GM18858 (cell line): ENCODE measurements around the gene DYNLT4.
"Not testable (repeated sequence)": the region's sequence is repeated elsewhere in the genome, so short reads cannot be mapped to it uniquely, and the experiment has no call there.

Source experiments
- ATAC-seq: cut with Tn5 transposase; IDR thresholded peaks from one replicate; pipeline ENCODE4 v1.9.1; 2021; ENCODE audit not compliant: unreplicated experiment

DYNLT4 gene

DNA sequence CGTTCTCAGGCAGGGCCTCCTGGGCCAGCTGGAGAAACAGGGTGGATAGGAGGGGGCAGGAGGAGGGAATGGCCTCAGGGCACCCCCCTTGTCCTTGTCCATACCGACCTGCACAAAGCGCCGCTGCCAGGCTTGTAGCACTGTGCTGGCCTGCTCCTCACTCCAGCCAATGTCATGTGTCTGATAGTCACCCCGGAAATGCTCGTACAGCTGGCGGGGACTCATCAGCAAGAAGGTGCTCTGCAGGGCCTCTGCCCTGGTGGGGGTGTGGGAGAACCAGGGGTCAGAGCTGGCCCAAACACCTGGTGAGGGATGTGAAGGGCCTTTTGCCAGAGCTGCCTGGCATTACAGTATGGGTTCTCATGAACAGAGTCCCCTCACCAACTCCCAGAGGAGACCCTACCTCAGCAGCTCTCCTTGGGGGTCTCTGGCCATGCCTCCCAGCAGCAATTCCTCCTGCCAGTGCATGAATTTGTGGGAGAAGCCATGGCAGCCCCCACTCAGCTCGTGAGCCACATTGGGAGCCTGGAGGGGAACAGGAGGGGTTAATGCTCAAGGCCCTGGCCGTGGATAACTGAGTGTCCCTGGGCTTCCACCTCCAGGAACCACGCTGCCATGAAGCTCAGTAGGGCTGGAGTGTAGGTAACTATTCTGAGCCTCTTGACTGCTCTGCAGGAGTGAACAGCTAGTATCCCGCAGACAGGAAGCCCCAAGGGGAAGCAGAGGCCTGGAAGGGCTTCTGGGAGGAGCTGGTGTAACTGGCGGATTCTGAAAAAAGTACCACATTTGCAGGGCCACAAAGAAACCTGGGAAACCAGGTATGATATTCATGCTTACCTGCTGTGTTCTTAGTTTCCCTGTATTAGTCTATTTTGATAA, 22.6 kb upstream of the DYNLT4 start:
- ATAC-seq: no peak

DNA sequence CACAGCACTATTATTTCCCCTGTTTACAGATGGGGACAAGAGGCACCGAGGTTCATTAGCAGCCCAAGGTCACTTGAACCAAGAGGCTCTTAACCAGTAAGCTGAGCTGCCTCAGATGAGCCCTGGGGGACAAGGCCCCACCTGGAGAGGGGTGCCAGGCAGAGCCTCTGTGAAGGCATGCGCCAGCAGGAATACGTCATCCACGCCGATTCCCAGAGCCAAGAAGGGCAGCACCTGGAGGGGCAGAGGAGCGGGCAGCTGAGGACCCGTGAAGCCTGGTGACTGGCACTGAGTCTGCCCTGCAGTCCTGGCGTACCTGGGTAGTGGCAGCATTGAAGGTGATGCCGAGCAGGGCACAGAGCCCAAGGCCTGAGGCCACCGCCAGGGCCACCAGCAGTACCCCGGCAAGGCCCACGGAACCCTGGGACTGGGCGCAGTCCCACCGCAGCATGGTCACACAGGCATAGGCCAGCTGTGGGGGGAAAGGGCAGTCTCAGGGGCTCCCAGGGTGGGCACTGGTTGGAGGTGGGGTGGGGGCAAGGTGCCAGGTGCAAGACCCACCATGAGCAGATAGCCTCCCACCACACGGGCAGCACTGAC, 21.8 kb upstream of the DYNLT4 start:
- no peak for ATAC-seq

DNA sequence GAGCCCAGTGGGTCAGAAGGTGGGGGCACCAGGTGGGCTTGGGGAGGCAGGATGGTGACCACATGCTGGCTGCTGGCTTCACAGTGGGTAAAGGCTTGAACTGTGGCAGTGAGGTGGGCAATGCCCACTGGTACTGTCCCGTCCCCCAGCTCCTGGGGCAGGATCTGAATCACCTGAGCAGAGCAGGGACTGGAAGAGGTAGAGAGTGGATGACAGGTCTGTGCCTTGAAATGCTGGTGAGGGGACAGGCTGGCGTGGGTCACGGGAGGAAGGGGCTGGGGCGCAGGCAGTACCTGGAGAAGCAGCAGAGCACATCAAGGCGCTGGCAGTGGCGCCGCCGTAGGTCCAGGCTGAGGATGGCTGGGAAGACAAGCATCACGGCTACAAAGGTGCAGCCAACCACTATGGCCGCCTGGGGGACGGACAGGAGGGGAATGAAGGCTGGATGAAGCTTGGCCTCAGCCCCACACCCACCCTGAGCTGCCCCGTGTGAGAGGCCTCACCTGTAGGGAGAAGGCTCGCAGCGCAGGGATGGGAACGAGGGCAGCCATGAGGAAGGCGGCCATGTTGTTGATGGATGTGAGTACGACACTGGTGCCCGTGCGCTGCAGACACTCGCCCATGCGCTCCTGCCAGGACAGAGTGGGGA, 21.0 kb upstream of the DYNLT4 start:
- ATAC-seq: no peak

DNA sequence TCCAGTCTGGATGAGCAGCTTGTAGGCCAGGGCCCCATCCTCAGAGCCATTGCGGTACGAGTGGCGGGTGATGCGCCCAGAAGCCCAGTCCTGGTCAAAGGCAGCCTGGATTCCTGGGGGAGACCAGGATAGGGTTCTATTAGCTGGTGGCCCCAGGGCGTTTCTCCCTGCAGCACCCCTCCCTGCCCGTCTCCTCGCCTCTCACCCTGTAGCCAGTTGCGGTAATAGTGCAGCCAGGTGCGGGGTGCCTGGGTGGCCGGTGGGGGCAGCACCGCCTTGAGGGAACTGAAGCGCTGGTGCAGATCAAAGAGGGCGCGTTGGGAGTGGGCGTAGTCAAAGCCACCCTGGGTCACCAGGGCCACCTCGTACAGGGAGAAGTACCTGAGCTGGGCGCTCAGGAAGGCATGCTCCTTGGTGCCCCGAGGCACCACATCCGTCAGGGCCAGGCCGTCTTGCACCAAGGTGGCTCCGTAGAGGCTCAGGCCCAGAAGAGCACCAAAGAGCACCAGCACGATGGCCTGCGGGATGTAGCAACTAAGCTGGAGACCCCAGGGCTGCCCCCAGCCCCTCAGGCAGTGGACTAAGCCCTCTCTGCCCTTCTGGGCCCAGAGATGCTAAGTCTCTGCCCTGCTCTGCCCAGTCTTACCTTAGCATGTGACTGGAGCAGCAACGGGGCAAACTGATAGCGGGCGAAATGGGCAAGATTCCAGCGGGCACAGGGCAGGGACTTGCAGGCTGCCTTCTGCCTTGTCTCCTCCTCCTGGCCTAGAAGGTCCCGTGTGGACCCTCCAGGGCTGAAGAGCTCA, 20.2 kb upstream of the DYNLT4 start:
- no peak for ATAC-seq

DNA sequence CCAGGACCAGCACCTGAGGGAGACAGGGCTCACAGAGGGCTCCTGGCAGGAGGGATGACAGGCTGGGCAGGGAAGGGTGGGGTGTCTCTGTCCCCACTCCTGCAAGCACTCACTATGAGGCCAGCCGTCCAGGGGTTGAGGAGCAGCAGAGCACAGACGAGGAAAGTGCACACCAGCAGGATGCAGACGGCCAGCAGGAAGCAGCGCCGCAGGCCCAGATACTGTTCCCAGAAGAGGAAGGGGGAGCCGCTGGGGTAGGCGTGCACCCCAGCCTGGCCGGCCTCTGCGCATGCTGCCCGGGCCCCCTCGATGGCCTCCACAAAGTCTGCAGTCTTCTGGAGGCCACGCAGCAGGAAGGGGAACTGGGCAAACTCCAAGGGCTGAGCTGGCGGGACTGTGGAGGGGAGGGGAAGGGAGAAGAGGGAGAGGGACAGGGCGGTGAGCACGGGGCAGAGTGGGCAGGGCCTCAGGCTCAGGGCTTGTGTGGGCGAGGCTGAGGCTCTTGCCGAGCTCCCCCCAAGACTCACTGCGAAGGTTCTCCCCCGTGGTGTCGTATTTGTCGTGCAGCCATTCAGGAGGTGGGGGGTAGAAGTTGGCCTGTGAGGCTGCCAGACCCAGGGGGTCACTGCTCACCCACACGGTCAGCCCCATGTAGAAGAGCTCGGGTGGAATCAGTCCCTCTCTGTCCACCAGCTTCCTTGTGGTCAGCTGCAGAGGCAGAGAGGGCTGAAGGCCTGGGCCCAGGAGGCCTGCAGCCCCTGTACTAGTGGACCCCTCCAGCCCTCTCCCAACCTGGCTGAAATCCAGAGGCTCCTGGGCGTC, 19.4 kb upstream of the DYNLT4 start:
- no peak for ATAC-seq

DNA sequence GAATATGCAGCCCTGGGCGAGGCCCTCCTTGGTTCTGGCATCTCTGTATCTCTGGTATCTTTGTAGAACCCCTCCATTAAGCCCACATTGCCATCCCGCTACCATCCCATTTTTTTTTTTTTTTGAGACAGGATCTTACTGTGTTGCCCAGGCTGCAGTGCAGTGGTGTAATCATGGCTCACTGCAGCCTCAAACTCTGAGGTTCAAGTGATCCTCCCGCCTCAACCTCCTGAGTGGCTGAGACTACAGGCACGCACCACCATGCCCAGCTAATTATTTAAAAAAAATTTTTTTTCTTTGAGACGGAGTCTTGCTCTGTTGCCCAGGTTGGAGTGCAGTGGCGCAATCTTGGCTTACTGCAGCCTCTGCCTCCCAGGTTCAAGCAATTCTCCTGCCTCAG, 17.2 kb upstream of the DYNLT4 start:
- ATAC-seq: not testable (repeated sequence)

DNA sequence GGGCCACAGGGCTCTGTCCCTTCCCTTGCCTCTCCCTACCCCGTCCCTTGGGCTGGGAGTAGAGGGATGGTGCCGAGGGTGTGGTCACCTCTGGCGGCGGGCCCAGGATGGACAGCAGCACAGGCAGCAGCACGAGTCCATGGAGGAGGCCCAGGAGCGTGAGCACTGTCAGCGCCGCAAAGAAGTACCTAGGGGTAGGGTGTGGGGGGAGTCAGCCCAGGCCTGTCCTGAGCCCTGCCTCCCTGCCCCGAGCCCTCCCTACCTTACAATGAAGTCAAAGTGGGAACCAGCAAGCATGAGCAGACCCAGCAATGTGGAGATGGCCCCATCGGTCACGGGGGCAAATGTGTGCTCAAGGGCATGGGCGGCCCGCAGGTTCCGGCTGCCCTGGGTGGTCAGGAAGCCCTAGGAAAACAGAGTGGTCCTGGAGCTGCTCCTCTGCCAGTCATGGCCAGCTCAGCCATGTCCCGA, 15.9 kb upstream of the DYNLT4 start:
- ATAC-seq: no peak

DNA sequence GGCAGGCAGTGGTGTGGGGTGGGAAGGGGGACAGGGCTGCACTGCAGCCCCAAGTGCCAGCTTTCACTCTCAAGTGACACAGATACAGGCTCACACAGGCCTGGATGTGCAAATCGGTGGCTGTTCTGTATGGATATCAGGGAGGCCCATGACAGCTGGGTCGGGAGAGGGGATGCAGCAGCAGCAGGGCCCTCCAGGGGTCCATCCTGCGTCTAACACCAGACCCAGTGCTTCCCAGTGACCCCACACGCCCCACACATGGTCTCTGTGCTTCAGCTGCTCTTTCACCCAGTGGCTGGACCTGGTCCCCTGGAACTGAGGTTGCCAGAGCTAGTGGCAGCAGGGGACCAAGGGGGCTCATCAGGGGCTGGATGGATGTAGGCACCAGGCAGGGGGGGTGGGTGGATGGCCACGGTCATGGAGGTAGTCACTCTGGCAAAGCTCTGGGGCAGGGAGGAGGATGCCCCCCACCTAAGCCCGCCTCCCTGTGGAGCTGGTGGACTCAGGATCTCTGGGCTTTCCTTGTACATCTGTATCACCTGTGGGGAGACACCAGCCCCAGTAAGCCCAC, 15.1 kb upstream of the DYNLT4 start:
- ATAC-seq: no peak

DNA sequence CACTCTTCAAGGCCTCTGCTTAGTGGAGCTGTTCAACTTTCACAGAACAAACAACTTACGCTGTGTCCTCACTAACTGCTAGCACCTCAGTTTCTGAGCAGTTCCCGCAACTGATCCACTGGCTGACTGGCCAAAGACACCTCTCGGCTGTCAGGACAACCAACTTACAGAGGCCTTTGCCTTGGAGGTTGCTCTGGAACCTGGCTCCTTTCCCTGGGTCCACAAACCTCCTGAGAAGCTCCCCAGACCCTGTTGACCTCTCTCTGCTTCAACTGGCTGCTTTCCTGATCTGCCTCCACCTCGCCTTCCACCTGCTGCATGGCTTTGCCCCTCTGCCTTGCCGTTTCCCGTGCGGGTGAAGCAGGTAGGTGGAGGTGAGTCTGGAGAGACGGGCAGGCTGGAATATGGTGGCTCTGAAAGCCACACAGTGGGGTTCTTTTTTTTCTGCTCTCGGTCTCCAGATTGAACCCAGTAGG, 14.1 kb upstream of the DYNLT4 start:
- ATAC-seq: no peak

DNA sequence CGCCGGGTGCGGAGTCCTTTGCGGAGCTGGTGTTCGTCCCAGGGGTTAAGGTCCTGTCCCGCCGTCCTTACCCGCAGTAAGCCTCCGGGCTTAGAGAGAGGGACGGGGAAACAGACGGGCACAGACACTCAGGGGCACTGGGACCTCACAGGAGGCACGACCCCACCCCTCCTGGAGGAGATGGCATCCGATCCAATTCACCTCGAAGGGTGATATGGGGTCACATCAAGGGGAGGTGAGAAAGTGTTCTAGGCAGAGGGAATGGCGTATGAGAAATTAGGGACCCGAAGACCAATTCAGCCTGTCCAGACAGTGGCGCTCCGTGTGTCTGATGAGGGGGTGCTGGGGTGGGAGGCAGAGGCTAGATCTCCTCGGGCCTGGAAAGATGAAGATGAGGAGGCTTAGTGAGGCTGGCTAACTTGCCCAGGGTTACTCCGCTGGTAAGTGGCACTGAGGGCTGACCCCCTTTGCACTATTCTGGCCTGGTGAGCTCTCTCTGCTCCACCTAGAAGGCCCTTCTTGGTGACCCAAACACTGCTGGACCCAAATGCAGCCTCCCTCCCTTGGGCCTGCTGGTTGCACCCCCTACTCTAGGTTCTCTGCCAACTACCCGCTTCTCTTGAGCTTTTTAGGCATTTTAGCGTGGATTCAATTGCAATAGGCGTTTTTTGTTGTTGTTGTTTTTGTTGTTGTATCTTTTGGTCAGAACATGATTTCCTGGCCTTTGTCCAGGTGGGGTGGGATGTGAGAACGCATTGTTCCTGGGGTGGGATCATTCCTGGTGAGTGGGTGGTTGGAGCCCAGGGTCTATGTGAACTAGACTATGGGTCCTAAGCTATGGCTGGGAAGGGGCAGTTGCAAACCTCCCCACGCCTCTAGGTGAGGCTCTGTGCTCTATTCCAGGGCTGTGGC, 13.4 kb upstream of the DYNLT4 start:
- ATAC-seq: no peak

DNA sequence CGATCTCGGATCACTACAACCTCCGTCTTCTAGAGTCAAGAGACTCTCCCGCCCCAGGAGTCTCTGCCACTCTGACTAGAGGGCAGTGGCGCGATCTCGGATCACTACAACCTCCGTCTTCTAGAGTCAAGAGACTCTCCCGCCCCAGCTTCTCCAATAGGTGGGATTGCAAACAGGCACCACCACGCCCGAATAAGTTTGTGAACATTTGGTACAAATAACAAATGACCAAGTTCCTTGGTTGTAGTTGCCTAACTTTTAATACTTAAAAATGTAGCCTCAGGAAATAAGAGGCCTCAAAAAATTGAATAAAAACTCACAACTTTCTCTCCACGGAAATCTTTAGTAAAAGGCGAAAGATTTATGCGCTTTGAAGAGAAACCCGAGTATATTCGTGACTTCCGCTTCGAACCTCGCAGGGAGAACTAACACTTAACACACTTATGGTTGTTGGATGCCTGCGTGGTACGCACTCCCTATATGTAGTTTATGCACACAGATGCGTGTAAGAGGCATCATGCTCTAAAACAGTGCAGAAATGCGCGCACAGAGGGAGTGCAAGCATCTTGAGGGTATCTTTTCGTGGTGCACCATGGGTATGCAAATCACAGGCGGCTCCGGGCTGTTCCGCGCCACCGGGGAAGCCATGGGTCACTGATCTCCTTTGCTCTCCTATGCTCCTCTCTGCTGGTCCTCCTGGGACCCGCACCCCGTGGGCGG, 12.6 kb upstream of the DYNLT4 start:
- ATAC-seq: peak; percentile 76

DNA sequence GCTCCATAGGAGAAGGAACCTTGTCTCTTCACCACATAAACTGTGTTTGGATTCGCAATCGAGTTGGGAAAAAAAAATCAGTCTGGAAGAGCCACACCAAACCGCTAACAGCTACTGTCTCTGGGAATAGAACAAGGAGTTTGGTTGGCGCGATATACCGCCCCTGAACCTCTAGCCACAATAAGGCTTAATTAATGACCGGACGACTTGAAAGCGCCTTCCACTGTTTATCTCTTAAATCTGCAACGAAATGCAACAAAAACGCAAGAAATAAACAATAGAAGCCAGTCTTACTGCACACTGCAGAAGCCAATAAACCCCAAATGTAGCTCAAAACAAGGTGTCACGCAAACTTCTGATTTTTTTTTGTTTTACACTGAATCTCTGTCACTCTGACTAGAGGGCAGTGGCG, 12.1 kb upstream of the DYNLT4 start:
- ATAC-seq: peak; percentile 2

DNA sequence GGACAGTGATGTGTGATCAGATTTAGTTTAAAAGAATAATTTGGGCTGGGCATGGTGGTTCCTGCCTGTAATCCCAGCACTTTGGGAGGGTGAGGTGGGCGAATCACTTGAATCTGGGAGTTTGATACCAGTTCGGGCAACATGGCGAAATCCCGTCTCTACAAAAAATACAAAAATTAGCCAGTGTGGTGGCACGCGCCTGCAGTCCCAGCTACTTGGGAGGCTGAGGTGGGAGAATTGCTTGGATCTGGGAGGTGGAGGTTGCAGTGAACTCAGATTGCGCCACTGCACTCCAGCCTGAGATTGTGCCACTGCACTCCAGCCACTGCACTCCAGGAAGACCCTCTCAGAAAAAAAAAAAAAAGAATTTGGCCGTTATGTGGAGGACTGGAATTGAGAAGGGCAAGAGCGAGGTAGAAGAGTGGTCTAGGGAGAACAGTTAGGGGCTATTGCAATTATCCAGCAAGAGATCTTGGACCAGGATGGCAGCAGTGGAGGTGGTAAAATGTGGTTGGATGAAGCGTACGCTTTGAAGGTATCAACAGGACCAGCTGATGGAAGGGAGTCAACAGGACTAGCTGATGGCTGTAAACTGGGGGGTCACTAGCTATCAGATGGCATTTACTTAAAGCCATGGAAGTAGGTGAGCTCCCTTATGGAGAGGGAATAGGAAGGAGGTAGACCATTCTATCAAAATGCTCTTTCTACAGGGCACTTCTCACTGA, 10.8 kb upstream of the DYNLT4 start:
- ATAC-seq: no peak

DNA sequence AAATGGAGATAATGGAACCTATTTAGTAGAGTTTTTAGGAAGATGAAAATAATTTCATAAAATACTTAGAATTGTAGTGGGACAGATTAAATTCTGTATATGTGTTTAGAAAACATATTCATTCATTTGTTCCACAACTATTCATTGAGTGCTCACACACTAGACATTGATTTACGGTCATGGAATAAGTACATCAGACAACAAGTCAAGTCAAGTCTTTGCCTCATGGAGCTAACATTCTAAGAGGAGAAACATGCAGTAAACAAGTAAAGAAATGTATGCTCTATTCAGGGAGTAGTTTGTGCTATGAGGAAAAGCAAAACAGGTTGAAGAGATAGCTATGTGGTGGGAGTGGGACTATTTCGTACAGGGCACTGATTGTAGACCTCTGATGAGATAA, 10.2 kb upstream of the DYNLT4 start:
- ATAC-seq: no peak

DNA sequence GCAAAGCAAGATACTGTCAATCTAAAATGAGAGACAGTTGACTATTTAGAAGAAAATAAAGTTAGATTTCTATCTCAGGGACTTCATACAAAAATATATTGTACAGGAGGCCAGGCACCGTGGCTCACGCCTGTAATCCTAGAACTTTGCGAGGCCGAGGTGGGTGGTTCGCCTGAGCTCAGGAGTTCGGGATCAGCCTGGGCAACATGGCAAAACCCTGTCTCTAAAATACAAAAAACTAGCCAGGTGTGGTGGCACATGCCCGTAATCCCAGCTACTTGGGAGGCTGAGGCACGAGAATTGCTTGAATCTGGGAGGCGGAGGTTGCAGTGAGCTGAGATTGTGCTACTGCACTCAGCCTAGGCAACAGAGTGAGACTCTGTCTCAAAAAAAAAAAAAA, 8.8 kb upstream of the DYNLT4 start:
- not testable (repeated sequence) for ATAC-seq

DNA sequence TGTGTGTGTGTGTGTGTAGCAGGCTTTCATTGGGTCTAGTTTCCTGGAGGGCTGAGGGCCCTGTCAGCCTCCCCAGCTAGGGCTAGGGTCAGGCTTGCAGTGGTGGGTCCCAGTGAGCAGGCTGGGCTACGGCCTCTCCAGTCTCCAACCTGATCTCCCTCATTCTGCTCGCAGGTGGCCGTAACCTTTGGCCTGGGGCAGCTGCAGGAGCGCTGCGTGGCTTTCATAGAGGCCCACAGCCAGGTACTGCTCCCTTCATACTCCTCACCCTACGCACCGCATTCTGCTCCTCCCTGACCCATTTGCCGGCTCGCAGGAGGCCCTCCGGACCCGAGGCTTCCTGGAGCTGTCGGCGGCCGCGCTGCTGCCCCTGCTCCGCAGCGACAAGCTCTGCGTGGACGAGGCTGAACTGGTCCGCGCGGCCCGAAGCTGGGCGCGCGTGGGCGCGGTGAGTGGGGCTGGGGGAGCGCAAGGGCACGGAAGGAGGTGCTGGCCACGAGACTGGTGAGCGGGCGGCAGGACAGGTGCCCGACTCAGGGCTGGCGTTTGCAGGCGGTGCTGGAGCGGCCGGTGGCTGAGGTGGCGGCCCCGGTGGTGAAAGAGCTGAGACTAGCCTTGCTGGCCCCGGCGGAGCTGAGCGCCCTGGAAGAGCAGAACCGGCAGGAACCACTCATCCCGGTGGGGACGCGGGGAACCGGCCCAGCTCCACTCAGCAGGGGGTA, 5.8 kb upstream of the DYNLT4 start:
- ATAC-seq: no peak

DNA sequence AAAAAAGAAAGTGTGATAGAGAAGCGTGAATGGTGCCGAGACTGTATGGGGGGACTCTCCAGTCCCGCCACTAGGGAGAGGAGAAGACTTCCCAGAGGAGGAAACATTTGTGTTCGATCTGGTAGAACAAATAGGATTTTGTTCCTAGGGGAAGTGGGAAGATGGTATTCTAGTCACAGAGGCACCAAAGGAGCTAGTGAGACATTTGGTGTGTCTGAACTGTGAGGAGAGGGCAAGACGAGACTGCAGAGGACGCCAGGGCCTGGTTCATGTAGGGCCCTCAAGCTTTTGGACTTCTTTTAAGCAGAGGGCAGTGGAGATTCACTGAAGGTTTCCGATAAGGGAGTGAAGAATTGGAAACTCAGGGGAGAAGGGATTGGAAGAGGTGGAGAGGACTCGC, 4.1 kb upstream of the DYNLT4 start:
- ATAC-seq: no peak
